ENCODE data around the gene C9orf57.
"Not testable (repeated sequence)": the region's sequence is repeated elsewhere in the genome, so short reads cannot be mapped to it uniquely, and the experiment has no call there.

DNA sequence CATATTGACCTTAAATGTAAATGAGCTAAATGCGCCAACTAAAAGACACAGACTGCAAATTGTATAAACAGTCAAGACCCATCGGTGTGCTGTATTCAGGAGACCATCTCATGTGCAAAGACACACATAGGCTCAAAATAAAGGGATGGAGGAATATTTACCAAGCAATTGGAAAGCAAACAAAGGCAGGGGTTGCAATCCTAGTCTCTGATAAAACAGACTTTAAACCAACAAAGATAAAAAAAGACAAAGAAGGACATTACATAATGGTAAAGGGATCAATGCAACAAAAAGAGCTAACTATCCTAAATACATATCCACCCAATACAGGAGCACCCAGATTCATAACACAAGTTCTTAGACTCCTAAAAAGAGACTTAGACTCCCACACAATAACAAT is 14.3 kb upstream of the C9orf57 start:
- TF ChIP-seq, protein P1, sequence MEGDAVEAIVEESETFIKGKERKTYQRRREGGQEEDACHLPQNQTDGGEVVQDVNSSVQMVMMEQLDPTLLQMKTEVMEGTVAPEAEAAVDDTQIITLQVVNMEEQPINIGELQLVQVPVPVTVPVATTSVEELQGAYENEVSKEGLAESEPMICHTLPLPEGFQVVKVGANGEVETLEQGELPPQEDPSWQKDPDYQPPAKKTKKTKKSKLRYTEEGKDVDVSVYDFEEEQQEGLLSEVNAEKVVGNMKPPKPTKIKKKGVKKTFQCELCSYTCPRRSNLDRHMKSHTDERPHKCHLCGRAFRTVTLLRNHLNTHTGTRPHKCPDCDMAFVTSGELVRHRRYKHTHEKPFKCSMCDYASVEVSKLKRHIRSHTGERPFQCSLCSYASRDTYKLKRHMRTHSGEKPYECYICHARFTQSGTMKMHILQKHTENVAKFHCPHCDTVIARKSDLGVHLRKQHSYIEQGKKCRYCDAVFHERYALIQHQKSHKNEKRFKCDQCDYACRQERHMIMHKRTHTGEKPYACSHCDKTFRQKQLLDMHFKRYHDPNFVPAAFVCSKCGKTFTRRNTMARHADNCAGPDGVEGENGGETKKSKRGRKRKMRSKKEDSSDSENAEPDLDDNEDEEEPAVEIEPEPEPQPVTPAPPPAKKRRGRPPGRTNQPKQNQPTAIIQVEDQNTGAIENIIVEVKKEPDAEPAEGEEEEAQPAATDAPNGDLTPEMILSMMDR (conservative IDR thresholded peaks at IDR 0.05), result not testable (repeated sequence)
- TF ChIP-seq EZH2 (IDR thresholded peaks at IDR 0.05; ENCODE audit: low read depth), result not testable (repeated sequence)
